H1 (cell line): ENCODE data around the gene GOLGA1. TPM values are rescaled to one million over a fixed set of nuclear protein-coding genes. Genes with fewer than 3 reads are reported as not detected.
A peak's percentile ranks its signal among the peaks of the same experiment; 100 is the strongest.

Experiments
- CTCF ChIA-PET: fragments of 300-600 bp; sonication (Branson Sonifier 250); formaldehyde crosslinking; loops from one replicate; lab custom pipeline; 2021; ENCODE audit not compliant: partially characterized antibody; lab: Charles Lee
- POLR2A ChIA-PET: fragments of 300-600 bp; sonication (Branson Sonifier 250); formaldehyde crosslinking; loops from one replicate; lab custom pipeline; 2021; ENCODE audit warnings: inconsistent platforms; ENCODE audit not compliant: partially characterized antibody; lab: Charles Lee
- DNase-seq, 2 experiments: peaks; one replicate each; pipeline versions ENCODE4 v3.0.0 to v3.0.0-alpha.2; 2010 to 2022; ENCODE audit warnings: low spot score in 2 of 2, low read depth in 1 of 2, mixed read lengths in 1 of 2
- FAIRE-seq: peaks from 2 replicates; lab custom pipeline; 2011; peaks lifted over from hg19 to GRCh38; lab: Jason Lieb, UNC
- H2AFZ ChIP-seq: 2 replicates; pipeline ENCODE4 v1.8.1; 2012; ENCODE audit warnings: low read length, inconsistent platforms
- H2AK5ac ChIP-seq: 2 replicates; pipeline ENCODE4 v1.6.1; 2013; ENCODE audit warnings: low read depth, low read length
- H2BK120ac ChIP-seq: replicated peaks from 2 replicates; pipeline ENCODE3; 2013; ENCODE audit warnings: low read depth, low read length, inconsistent platforms
- H2BK12ac ChIP-seq: 2 replicates; pipeline ENCODE4 v1.6.1; 2013; ENCODE audit warnings: low read depth, low read length
- H2BK15ac ChIP-seq: 2 replicates; pipeline ENCODE4 v1.6.1; 2013; ENCODE audit warnings: low read length
- H2BK20ac ChIP-seq: 2 replicates; pipeline ENCODE4 v1.6.1; 2013; ENCODE audit warnings: low read length
- H2BK5ac ChIP-seq: 2 replicates; pipeline ENCODE4 v1.6.1; 2013; ENCODE audit warnings: low read depth, low read length
- H3K14ac ChIP-seq: 2 replicates; pipeline ENCODE4 v1.6.1; 2013; ENCODE audit warnings: inconsistent platforms; ENCODE audit not compliant: insufficient read length
- H3K18ac ChIP-seq: 2 replicates; pipeline ENCODE4 v1.6.1; 2013; ENCODE audit warnings: low read length; ENCODE audit errors: extremely low read depth
- H3K23ac ChIP-seq: 2 replicates; pipeline ENCODE4 v1.6.1; 2013; ENCODE audit warnings: inconsistent platforms; ENCODE audit not compliant: insufficient read length
- H3K23me2 ChIP-seq: 2 replicates; pipeline ENCODE4 v1.6.1; 2013; ENCODE audit warnings: low read depth, low read length
- H3K27ac ChIP-seq: 2 replicates; pipeline ENCODE4 v1.6.1; 2011; ENCODE audit warnings: low read depth, low read length, inconsistent platforms
- H3K27me3 ChIP-seq, 4 experiments: replicated peaks in 1 of 4; 1 replicate in 1 of 4; 2 replicates in 3 of 4; pipeline versions ENCODE4 v1.6.1 to v1.8.1; 2011 to 2013; ENCODE audit warnings: low read length in 3 of 4, mild to moderate bottlenecking in 3 of 4, inconsistent platforms in 2 of 4, mixed read lengths in 2 of 4, moderate library complexity in 1 of 4; ENCODE audit not compliant: control insufficient read depth in 3 of 4, insufficient read depth in 3 of 4; ENCODE audit errors: extremely low read depth in 1 of 4
- H3K36me3 ChIP-seq, 4 experiments: 2 replicates each; pipeline versions ENCODE4 v1.6.1 to v1.8.1; 2011 to 2013; ENCODE audit warnings: mild to moderate bottlenecking in 4 of 4, low read length in 3 of 4, moderate library complexity in 2 of 4, control low read depth in 1 of 4, inconsistent platforms in 1 of 4; ENCODE audit not compliant: insufficient read depth in 4 of 4, control insufficient read depth in 2 of 4
- H3K4ac ChIP-seq: replicated peaks from 2 replicates; pipeline ENCODE3; 2013; ENCODE audit warnings: low read length, low read depth, mixed read lengths, inconsistent platforms; ENCODE audit not compliant: insufficient read length
- H3K4me1 ChIP-seq, 4 experiments: replicated peaks in 1 of 4; 1 replicate in 1 of 4; 2 replicates in 3 of 4; pipeline versions ENCODE4 v1.6.1 to v1.8.1; 2011 to 2013; ENCODE audit warnings: low read length in 3 of 4, inconsistent platforms in 2 of 4, mixed read lengths in 1 of 4; ENCODE audit not compliant: insufficient read depth in 4 of 4, control insufficient read depth in 3 of 4
- H3K4me2 ChIP-seq, 2 experiments: 2 replicates each; pipeline versions ENCODE4 v1.6.1 to v1.8.1; 2011 to 2013; ENCODE audit warnings: low read depth in 2 of 2, low read length in 2 of 2, control low read depth in 1 of 2, inconsistent platforms in 1 of 2, mild to moderate bottlenecking in 1 of 2; ENCODE audit not compliant: insufficient read depth in 1 of 2
- H3K4me3 ChIP-seq, 4 experiments: fragments of 200-600, 300-600 bp in 1 of 4; sonication (generic), shearing (Covaris generic), sonication (Bioruptor Twin) in 1 of 4; 2 replicates each; pipeline versions ENCODE4 v1.5.1 to v1.8.1; 2011 to 2016; ENCODE audit warnings: low read length in 4 of 4, low read depth in 3 of 4, control low read depth in 2 of 4, inconsistent platforms in 2 of 4, mild to moderate bottlenecking in 2 of 4, mixed read lengths in 1 of 4, moderate library complexity in 1 of 4; ENCODE audit not compliant: insufficient read depth in 2 of 4; ENCODE audit errors: extremely low read depth in 1 of 4
- H3K56ac ChIP-seq: replicated peaks from 2 replicates; pipeline ENCODE3; 2013; ENCODE audit warnings: low read depth, mild to moderate bottlenecking, mixed read lengths, low read length, inconsistent platforms; ENCODE audit not compliant: insufficient read length
- H3K79me1 ChIP-seq: 2 replicates; pipeline ENCODE4 v1.6.1; 2013; ENCODE audit warnings: low read depth, low read length, control low read depth
- H3K79me2 ChIP-seq, 2 experiments: 2 replicates each; pipeline versions ENCODE4 v1.6.1 to v1.8.1; 2012 to 2013; ENCODE audit warnings: low read length in 2 of 2, mild to moderate bottlenecking in 2 of 2, inconsistent platforms in 1 of 2; ENCODE audit not compliant: insufficient read depth in 2 of 2, control insufficient read depth in 1 of 2
- H3K9ac ChIP-seq, 4 experiments: replicated peaks in 1 of 4; 1 replicate in 1 of 4; 2 replicates in 3 of 4; pipeline versions ENCODE4 v1.6.1 to v1.8.1; 2011 to 2013; ENCODE audit warnings: low read depth in 3 of 4, low read length in 3 of 4, control low read depth in 2 of 4, mild to moderate bottlenecking in 2 of 4, moderate library complexity in 2 of 4, inconsistent platforms in 1 of 4; ENCODE audit errors: extremely low read depth in 1 of 4
- H3K9me3 ChIP-seq, 2 experiments: 2 replicates each; pipeline versions ENCODE4 v1.6.1 to v1.8.1; 2012 to 2013; ENCODE audit warnings: mild to moderate bottlenecking in 2 of 2, moderate library complexity in 2 of 2, control low read depth in 1 of 2, inconsistent platforms in 1 of 2, low read depth in 1 of 2, low read length in 1 of 2, mixed read lengths in 1 of 2; ENCODE audit not compliant: insufficient read depth in 2 of 2
- H4K20me1 ChIP-seq, 2 experiments: replicated peaks in 1 of 2; 2 replicates each; pipeline versions ENCODE3 to v1.8.1; 2011 to 2013; ENCODE audit warnings: inconsistent platforms in 2 of 2, low read length in 2 of 2, mild to moderate bottlenecking in 1 of 2; ENCODE audit not compliant: insufficient read depth in 2 of 2, control insufficient read depth in 1 of 2
- H4K5ac ChIP-seq: 2 replicates; pipeline ENCODE4 v1.6.1; 2013; ENCODE audit warnings: low read length, low read depth, mixed read lengths, inconsistent platforms; ENCODE audit not compliant: insufficient read length
- H4K8ac ChIP-seq: 2 replicates; pipeline ENCODE4 v1.8.0; 2013; ENCODE audit warnings: mild to moderate bottlenecking, moderate library complexity, low read length, inconsistent platforms; ENCODE audit not compliant: insufficient read depth; ENCODE audit errors: extremely low read depth
- H4K91ac ChIP-seq: replicated peaks from 2 replicates; pipeline ENCODE3; 2013; ENCODE audit warnings: low read length, mixed read lengths, inconsistent platforms; ENCODE audit not compliant: insufficient read length
- ASH2L ChIP-seq: fragments of 200-600, 300-600 bp; sonication (generic); IDR thresholded peaks from one replicate; pipeline ENCODE4 v1.7.1; 2017; ENCODE audit warnings: low read length
- CHD1 ChIP-seq: IDR thresholded peaks from 2 replicates; pipeline ENCODE4 v1.6.1; 2012; ENCODE audit warnings: low read depth, low read length, improper control_type of control experiment
- FOSL1 ChIP-seq: IDR thresholded peaks from 2 replicates; pipeline ENCODE4 v1.6.1; 2011; ENCODE audit warnings: mild to moderate bottlenecking, low read depth, low read length, moderate library complexity; ENCODE audit not compliant: insufficient read depth
- HDAC6 ChIP-seq: IDR thresholded peaks from one replicate; pipeline ENCODE4 v1.7.1; 2012; ENCODE audit warnings: low read depth, mild to moderate bottlenecking, inconsistent platforms, low read length, moderate library complexity
- NANOG ChIP-seq: IDR thresholded peaks from 2 replicates; pipeline ENCODE4 v1.6.1; 2011; ENCODE audit warnings: low read length, low read depth, mild to moderate bottlenecking, inconsistent platforms; ENCODE audit not compliant: insufficient read depth, poor library complexity, severe bottlenecking
- RBBP5 ChIP-seq: IDR thresholded peaks from 2 replicates; pipeline ENCODE4 v1.7.1; 2012; ENCODE audit warnings: low read depth, mild to moderate bottlenecking, inconsistent platforms, low read length, moderate library complexity, borderline replicate concordance
- SP4 ChIP-seq: IDR thresholded peaks from 2 replicates; pipeline ENCODE4 v1.6.1; 2012; ENCODE audit warnings: low read length, inconsistent platforms
- TAF1 ChIP-seq: IDR thresholded peaks from 2 replicates; pipeline ENCODE4 v1.6.1; 2011; ENCODE audit warnings: mild to moderate bottlenecking, low read depth, low read length
- TCF12 ChIP-seq: IDR thresholded peaks from 2 replicates; pipeline ENCODE4 v1.6.1; 2011; ENCODE audit warnings: low read depth, mild to moderate bottlenecking, low read length
- TEAD4 ChIP-seq: IDR thresholded peaks from 2 replicates; pipeline ENCODE4 v1.6.1; 2012; ENCODE audit warnings: low read depth, low read length, inconsistent platforms, mixed read lengths
- WGBS, 2 experiments: shearing (Covaris generic) in 1 of 2; methylation state at CpG; one replicate each; pipeline versions ENCODE4 v1.1.6 to v1.1.7; 2013 to 2015; ENCODE audit warnings: low lambda C conversion rate in 2 of 2, mixed read lengths in 2 of 2, inconsistent platforms in 1 of 2, low coverage in 1 of 2, missing lambda C conversion rate in 1 of 2; ENCODE audit not compliant: insufficient replicate concordance in 2 of 2, insufficient coverage in 1 of 2, insufficient read length in 1 of 2; ENCODE audit errors: extremely low coverage in 1 of 2, missing lambda C conversion rate in 1 of 2; 5-methylcytosine and 5-hydroxymethylcytosine counted together
- polyA plus RNA-seq, 7 experiments: library from polyadenylated mRNA; depleted of rRNA in 3 of 7; stranded (reverse) in 5 of 7; unstranded in 2 of 7; fragments of >200 nt in 5 of 7; fragments of 200-250 nt in 2 of 7; gene quantifications; 1 replicate in 5 of 7; 2 replicates in 1 of 7; 4 replicates in 1 of 7; pipeline versions ENCODE4 v1.2.1 to v1.2.3, GENCODE V29; 2011 to 2013; ENCODE audit warnings: missing spikeins in 2 of 7, mixed read lengths in 2 of 7
- total RNA-seq: library from RNA; stranded (reverse); fragmentation: NEBNext Ultra II Directional; extraction: Animal tissue kit (Norgen Biotek cat#: 25700); gene quantifications from 2 replicates; pipeline ENCODE4 v1.2.1, GENCODE V29; 2021
- TF ChIP-seq, protein P1 (sequence below), 3 experiments: IDR thresholded peaks; 1 replicate in 2 of 3; 2 replicates in 1 of 3; pipeline versions ENCODE4 v1.5.1 to v1.6.1; 2011; ENCODE audit warnings: low read length in 3 of 3, mild to moderate bottlenecking in 3 of 3, inconsistent platforms in 2 of 3, low read depth in 1 of 3, moderate library complexity in 1 of 3; ENCODE audit not compliant: insufficient read depth in 1 of 3; ENCODE audit errors: control extremely low read depth in 1 of 3

The GOLGA1 gene
- total and polyA plus RNA-seq, 2 of the 8 experiments (the other 6 are each of a cell fraction or from before 2014, with no cell fraction given), result 4.8 to 6.5 TPM

DNA sequence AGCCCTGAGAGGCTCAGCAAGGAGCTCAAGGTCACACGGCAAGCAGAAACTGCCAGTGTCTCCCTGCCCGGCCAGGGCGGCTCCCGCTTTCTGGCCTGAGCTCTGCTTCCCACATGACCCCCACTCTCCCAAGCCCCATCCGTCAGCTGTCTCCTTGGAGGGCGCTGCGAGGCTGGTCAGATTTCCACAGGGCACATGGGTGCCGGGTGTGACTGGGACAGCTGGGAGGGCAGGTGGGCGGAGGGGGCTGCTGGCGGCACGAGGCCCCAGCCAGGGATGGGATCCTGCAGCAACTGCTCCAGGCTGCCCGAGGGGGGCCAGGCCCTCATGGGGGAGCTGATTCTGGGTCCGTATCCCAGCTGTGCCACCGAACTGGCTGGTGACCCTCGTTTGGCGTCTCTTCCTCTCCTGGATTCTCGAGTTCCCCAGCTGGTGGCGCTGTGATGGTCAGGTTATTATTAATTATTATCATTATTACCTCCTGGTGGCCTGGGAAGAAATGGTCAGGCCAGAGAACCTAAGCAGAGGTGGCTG lies 100.5 kb downstream of the GOLGA1 start:
- peak in 1 of 2 experiments; percentile 63 for DNase-seq
- no peak for TF ChIP-seq SP4
- no peak for TF ChIP-seq FOSL1
- TF ChIP-seq HDAC6, result no peak
- no peak for TF ChIP-seq TAF1
- no peak for TF ChIP-seq RBBP5
- no peak for TF ChIP-seq TCF12
- TF ChIP-seq CHD1, result no peak
- no peak for TF ChIP-seq ASH2L
- TF ChIP-seq NANOG, result no peak
- TF ChIP-seq, protein P1, sequence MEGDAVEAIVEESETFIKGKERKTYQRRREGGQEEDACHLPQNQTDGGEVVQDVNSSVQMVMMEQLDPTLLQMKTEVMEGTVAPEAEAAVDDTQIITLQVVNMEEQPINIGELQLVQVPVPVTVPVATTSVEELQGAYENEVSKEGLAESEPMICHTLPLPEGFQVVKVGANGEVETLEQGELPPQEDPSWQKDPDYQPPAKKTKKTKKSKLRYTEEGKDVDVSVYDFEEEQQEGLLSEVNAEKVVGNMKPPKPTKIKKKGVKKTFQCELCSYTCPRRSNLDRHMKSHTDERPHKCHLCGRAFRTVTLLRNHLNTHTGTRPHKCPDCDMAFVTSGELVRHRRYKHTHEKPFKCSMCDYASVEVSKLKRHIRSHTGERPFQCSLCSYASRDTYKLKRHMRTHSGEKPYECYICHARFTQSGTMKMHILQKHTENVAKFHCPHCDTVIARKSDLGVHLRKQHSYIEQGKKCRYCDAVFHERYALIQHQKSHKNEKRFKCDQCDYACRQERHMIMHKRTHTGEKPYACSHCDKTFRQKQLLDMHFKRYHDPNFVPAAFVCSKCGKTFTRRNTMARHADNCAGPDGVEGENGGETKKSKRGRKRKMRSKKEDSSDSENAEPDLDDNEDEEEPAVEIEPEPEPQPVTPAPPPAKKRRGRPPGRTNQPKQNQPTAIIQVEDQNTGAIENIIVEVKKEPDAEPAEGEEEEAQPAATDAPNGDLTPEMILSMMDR (IDR thresholded peaks at IDR 0.05; ENCODE audit: control extremely low read depth in 1 of 3, insufficient read depth in 1 of 3, low read depth in 1 of 3, low read length in 3 of 3), result peak; percentile 44 to 80 (median 59)
- no peak for TF ChIP-seq TEAD4

More for the DNA sequence above, 100.5 kb downstream of the GOLGA1 start:
- H2BK20ac ChIP-seq, result peak overlapping the region; percentile 6; the same call in 1 of the 2 replicates
- no peak overlapping the region; the same call in 1 of the 2 replicates for H2AK5ac ChIP-seq
- no peaks in the 10 kb centered on the region for H3K9me3 ChIP-seq
- no peak overlapping the region for H3K4ac ChIP-seq
- H3K23ac ChIP-seq, result no peak overlapping the region
- H2BK15ac ChIP-seq, result peak overlapping the region; percentile 84; the same call in 1 of the 2 replicates
- H2BK5ac ChIP-seq, result no peak overlapping the region
- no peak overlapping the region for H3K56ac ChIP-seq
- FAIRE-seq, result no peak
- no peaks in the 10 kb centered on the region for H3K27me3 ChIP-seq
- no peak overlapping the region for H3K18ac ChIP-seq
- no peaks in the 10 kb centered on the region for H3K36me3 ChIP-seq
- H4K8ac ChIP-seq, result peak overlapping the region; percentile 63
- no peak overlapping the region for H2AFZ ChIP-seq
- H3K14ac ChIP-seq, result no peak overlapping the region
- H3K9ac ChIP-seq, result no peak overlapping the region
- 74% methylated on average over 15 of the region's 18 CpGs; no CpG with 5 or more reads in 1 of the 2 experiments for WGBS, 2 experiments
- ChIA-PET CTCF (interaction anchor here (0.6 to 65.2 kb wide), 26 partner anchors 10 to 420 kb away, joined by 3 to 1529 read pairs (median 4); partner anchors contain the start of genes ARPC5L, NR6A1, OLFML2A and RPL35), POLR2A (interaction anchor here (0.6 to 6.4 kb wide), 10 partner anchors 11 to 401 kb away, joined by 3 to 29 read pairs (median 4); partner anchors contain the start of genes ARPC5L, HSPA5, OLFML2A and RPL35)
- H2BK12ac ChIP-seq, result no peak overlapping the region; the same call in 1 of the 2 replicates
- no peaks in the 10 kb centered on the region for H4K20me1 ChIP-seq
- H3K79me2 ChIP-seq, result no peaks in the 10 kb centered on the region
- H2BK120ac ChIP-seq, result no peak overlapping the region
- peaks cover 0 to 14% (median 3%) of the 10 kb centered on the region in 4 experiments; a peak in 4 of 7 replicates for H3K4me1 ChIP-seq
- H3K23me2 ChIP-seq, result no peaks in the 10 kb centered on the region
- no peaks in the 10 kb centered on the region for H3K79me1 ChIP-seq
- H3K4me3 ChIP-seq, result no peak overlapping the region
- no peak overlapping the region for H4K91ac ChIP-seq
- H4K5ac ChIP-seq, result no peak overlapping the region
- H3K27ac ChIP-seq, result 0 out of 2 replicates have a peak overlapping the region, but pooled peaks have one; percentile 5
- H3K4me2 ChIP-seq, result no peak overlapping the region
